GM21447 (cell line): Measurements from ENCODE around the gene UBE2E1.
"Not testable (repeated sequence)": the region's sequence is repeated elsewhere in the genome, so short reads cannot be mapped to it uniquely, and the experiment has no call there.

Source experiments
- ATAC-seq: cut with Tn5 transposase; IDR thresholded peaks from one replicate; pipeline ENCODE4 v1.9.1; 2021; ENCODE audit not compliant: unreplicated experiment

The UBE2E1 gene

GRCh38 chr3:23915537-23916108 is 109.9 kb downstream of the UBE2E1 start:
- ATAC-seq, result no peak

GRCh38 chr3:23916152-23916885 is 110.6 kb downstream of the UBE2E1 start:
- peak; percentile 37 for ATAC-seq

GRCh38 chr3:23916886-23917678 is 111.3 kb downstream of the UBE2E1 start, which contains the start of the genes NKIRAS1 and RPL15:
NKIRAS1 (minus strand) TSS chr3:23916990; CDS start chr3:23910904, 6,086 bp downstream.
RPL15 (plus strand) TSS chr3:23917132; CDS start chr3:23917860, 728 bp downstream.
- peak; percentile 90 for ATAC-seq

DNA sequence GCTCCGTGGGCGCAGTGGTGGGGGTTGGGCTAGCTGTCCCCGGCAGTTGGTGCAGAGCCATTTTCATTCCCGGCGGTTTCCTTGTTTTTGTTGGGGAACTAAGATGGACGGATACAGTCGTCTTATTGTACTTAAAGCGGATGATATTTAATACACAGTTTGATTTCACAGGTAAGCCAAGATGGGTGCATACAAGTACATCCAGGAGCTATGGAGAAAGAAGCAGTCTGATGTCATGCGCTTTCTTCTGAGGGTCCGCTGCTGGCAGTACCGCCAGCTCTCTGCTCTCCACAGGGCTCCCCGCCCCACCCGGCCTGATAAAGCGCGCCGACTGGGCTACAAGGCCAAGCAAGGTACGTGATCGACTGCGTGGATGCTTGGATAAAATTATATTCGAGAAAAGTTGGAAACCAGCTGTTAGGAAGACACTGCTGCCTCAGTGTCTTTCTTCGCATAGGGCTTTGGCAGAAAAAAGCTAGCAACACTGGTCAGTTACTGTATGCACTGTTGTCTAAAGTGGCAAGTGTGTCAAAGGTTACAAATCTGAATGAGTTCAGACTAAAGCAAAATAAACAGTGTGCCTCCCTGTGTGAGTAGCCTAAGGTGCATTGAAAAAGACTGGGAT is 112.0 kb downstream of the UBE2E1 start:
- ATAC-seq, result not testable (repeated sequence)

- not testable (repeated sequence) for ATAC-seq
Observed at GRCh38 chr3:23918331-23918730, 112.6 kb downstream of the UBE2E1 start.

DNA sequence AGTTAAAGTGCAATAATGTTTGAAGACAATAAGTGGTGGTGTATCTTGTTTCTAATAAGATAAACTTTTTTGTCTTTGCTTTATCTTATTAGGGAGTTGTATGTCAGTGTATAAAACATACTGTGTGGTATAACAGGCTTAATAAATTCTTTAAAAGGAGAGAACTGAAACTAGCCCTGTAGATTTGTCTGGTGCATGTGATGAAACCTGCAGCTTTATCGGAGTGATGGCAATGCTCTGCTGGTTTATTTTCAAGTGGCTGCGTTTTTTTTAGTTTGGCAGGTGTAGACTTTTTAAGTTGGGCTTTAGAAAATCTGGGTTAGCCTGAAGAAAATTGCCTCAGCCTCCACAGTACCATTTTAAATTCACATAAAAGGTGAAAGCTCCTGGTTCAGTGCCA is 113.9 kb downstream of the UBE2E1 start:
- ATAC-seq, result no peak

DNA sequence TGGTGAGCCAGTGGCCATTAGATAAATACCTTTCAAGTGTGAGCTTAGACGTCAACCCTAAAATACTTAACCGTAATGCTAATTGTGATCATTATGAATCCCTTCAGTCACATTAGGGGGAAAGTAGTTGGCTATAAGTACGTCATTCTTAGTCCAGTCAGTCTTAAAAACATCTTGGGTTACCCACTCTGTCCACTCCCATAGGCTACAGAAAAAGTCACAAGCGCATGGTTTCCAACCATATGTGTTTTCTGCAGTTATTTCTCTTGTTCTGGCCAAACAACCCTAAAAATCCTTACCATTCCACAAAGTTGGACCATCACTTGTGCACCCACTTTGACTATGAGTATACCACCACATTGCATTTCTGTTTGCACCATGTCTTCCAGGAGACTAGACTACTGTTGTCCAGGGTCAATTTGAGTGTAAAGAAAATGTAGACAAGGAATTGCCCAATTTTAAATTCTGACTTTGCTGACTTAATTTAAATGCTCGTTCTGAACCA is 114.4 kb downstream of the UBE2E1 start:
- no peak for ATAC-seq

- ATAC-seq, result no peak
Observed at GRCh38 chr3:23921052-23921511, 115.3 kb downstream of the UBE2E1 start.

DNA sequence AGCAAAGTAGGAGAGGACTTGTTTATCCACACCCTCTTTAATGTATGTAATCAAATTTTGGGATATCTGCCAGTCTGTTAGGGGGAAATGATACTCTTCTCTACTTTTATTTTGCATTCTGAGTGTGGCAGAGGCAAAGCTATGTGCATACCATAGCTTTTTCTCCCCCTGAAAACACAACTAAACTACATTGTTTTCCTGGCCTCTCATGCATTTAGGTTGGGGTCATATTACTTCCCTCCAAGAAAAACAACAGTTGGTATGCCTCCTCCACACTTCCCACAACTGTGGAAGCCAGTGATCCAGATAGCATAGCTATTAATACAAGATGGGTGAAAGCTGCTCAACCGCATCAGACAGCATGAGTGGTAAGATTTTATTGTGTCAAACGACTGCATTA is 118.0 kb downstream of the UBE2E1 start:
- no peak for ATAC-seq

GRCh38 chr3:23926246-23926645 is 120.5 kb downstream of the UBE2E1 start:
- ATAC-seq, result no peak

- no peak for ATAC-seq
Observed at GRCh38 chr3:23926736-23927135, 121.0 kb downstream of the UBE2E1 start.

DNA sequence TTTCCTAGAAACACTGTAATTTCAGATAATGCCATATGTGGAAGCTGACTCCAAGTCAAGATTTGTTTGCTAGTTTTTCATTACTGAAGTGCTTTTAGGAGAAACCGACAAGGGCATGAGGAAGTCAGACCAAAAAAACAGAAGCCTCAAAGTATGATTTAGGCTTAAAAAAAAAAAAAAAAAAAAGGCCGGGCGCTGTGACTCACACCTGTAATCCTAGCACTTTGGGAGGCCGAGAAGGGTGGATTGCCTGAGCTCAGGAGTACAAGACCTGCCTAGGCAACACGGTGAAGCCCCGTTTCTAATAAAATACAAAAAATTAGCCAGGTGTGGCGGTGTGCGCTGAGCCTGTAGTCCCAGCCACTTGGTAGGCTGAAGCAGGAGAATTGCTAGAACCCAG is 122.8 kb downstream of the UBE2E1 start:
- no peak for ATAC-seq

DNA sequence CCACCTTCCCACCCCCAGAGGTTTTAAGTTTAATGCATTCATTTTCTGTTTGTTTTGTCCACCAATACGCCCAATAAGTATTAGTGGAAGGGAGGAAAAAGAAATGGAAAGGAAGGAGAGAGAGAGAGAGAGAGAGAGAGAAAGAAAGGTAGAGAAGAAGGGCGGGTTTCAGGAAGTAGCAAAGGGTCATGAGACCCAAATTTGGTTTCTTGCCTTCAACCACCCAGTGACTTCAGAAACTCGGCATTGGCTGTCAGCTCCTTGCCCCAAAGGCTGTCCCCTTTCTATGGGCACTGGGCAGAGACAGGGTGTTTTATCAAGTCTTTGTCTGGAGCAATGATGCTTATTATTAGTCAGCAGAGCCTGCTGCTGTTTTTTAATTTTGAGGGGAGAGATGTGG is 125.8 kb downstream of the UBE2E1 start:
- no peak for ATAC-seq

DNA sequence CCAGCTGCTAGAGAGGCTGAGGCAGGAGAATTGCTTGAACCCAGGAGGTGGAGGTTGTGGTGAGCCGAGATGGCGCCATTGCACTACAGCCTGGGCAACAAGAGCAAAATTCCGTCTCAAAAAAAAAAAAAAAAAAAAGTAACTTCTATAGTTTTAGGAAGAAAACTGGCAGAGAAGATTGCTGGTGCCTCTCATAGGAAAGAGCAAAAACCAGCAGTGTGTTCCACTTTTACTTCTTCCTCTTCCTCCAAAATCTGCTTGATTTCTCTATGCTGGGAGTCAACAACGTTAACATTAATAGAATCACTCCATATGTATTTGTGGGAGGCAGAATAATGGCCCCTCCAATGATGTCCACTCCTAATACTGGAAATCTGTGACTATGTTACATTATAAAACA is 126.8 kb downstream of the UBE2E1 start:
- ATAC-seq, result no peak

- ATAC-seq, result no peak
Observed at GRCh38 chr3:23934253-23934652, 128.5 kb downstream of the UBE2E1 start.

DNA sequence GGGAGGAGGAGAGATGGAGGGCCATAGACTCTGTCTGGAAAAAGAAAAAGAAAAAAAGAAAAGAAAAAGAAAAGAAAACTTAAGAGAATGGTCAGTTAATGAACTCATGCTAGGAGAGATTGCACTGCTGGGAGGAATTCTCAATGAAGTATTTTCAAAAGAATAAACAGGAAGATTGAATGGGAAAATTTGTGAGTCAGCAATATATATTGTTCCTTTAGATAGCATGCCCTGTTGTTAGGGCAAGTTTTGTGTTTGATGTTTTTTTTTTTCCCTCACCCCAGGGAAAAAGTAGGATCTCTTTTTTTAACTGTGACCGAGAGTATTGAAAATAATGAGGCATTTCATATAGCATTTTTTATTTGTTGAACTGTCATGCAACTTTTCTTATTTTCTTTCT is 131.5 kb downstream of the UBE2E1 start:
- no peak for ATAC-seq

- no peak for ATAC-seq
Observed at GRCh38 chr3:23938688-23939087, 132.9 kb downstream of the UBE2E1 start.

DNA sequence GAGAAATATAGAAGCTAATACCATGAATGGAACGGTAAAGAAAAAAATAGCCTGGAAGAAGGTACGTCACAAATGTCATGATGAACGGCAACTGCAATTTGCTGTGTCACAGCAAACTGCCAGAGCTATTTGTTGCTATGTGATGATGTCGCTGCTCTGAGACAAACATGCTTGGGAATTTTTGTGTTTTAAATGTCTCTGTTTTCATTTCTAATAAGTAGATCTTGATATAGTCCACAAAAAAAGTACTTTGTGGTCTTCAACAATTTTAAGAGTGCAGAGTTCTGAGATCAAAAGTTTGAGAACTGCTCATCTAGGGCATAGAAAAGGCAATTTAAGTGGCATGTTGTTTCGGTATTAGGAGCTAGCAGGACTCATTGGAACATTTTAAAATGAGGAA is 135.0 kb downstream of the UBE2E1 start:
- no peak for ATAC-seq
